NCI-H2227 (cell line): ENCODE measurements around the gene VGF.

Source experiments
- DNase-seq: peaks from one replicate; lab custom pipeline; 2025; ENCODE audit not compliant: unreplicated experiment; lab: John Stamatoyannopoulos, UW

VGF gene

DNA sequence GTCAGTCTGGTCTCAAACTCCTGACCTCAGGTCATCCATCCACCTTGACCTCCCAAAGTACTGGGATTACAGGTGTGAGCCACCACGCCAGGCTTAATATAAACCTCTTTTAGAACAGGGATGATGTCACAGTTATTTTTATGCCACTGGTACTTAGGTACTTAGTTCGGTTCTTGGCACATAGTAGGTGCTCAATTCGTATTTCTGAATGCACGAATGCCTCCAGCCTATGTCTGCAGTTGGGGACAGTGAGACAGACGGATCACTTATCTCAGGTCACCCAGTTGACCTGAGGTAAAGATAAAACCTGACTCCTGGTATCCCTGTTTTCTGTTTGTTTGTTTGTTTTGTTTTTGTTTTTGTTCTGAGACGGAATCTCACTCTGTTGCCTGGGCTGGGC is 20.8 kb upstream of the VGF start:
- no peak for DNase-seq

DNA sequence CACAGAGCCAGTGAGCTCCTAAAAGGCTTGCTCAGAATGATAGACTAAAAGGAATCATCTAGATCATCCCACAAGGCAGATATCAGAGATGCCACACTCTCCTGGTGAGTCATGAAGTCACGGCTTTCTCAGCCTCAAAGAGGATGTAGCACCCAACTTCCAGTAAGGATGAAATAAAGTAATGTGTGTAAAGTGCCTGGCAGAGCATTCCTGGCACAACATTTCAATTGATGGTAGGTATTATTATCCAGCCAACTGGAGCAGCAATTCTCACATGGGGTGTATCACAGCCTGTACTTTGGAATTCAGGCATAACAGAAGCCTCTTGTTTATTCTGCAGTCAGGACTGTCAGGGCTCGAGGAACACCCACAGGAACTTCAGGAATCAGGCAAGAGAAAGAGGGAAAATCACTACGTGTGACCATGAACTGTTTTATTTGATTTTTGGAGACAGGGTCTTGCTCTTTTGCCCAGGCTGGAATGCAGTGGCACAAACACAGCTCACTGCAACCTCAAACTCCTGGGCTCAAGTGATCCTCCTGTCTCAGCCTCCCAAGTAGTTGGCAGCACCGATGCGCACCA is 20.0 kb upstream of the VGF start:
- DNase-seq, result no peak

GRCh38 chr7:101180130-101180755 is 14.9 kb upstream of the VGF start, which contains the start of gene NAT16:
NAT16 (minus strand) TSS chr7:101180293; CDS start chr7:101174807, 5,486 bp downstream.
- DNase-seq, result peak; percentile 62

DNA sequence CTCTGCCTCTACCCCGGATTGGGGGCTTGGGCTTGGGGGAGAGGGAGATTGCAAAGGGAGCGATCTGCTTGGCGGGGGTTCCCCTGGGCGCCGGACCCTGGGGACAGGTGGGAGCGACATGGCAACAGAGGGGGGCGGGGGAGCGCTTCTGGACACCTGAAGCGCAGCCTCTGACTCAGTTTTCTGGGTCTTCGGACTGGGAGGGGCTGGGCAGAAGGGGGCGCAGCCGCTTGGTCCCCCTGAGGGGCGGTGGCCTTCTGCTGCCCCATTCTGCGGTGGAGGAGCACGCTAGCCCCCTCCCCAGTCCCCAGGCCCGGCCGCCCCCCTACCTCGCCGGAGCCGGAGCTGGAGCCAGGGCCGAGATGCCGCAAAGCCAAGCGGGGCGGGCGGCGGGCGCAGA is 14.3 kb upstream of the VGF start:
- DNase-seq, result no peak

DNA sequence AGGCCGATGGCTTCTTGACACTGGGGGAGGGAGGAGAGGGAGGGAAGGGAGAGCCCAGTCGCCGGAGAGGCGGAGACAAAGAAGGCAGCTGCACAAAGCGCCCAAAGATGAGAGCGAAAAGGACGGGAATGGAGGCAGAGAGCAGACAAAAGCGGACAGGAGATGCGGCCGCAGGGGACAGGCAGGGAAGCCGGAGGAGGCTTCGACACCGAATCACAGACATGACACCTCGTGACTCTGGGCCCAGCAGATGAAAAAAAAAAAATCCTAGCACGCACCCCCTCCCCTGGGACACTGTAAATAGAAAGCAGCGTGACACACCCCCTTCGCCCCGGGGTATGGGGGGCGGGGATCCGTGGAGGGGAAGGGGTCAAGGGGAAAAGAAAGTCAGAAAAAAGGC is 13.7 kb upstream of the VGF start:
- DNase-seq, result peak; percentile 68

DNA sequence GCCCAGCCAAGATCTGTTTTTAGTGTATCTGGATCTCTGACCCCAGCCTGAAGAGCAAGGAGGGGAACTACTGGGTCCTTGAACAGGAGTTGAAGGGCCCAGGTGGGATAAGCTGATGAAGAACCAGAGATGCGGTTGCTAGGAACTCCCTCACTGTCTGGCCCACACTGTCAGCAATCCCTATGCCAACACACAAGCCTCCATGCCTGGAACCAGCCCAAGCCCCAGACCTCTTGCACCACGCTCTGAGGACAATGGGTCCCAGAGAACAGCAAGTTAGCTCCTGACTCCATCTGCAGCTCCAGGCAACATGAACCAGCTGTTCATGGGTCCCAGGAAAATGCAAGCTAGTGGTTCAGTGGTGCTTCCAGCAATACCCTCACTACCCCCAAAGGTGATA is 12.3 kb upstream of the VGF start:
- no peak for DNase-seq

- no peak for DNase-seq
These were observed 10.3 kb upstream of the VGF start for GRCh38 chr7:101175664-101176063.

- DNase-seq, result no peak
These were observed 9.0 kb upstream of the VGF start for GRCh38 chr7:101174322-101174854.

GRCh38 chr7:101173752-101174244 is 8.4 kb upstream of the VGF start:
- DNase-seq, result no peak

GRCh38 chr7:101172854-101173751 is 7.7 kb upstream of the VGF start:
- no peak for DNase-seq

DNA sequence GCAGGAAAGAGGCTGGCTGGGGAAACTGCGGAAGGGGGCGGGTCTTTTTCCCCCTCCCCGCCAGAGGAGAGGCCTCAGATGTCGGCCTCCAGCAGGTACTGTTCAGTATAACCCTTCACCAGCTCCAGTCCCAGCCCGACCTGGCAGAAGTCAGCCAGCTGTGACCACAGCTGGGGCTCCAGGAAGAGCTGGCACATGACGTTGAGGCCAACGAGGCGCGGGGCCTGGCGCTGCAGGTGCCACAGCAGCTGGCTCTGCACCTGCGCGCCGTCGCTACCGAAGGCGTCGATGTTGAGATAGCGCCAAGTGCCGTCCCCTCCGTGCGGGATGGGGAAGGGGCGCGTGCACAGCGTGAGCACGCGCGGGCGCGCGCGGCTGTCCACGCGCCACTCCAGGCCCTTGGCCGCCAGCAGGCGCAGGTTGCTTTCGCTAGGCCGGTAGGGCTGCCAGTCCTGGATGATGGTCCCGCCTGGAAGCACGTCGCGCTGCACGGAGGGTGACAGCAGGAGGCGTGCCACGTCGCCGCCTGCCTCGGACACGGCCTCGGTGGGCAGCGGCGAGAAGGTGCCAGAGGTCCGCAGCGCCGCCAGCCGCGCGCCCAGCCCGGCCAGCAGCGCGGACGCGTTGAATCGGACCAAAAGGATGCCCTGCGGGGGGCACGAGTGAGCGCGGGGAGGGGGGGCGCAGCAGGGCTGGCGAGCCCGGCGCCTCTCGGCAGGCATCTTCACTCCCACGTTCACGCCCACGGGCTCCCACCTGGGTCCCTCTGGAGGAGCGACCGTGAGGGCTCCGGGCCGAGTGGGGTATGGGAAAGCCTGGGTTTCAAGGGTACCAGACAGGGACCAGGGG is 6.9 kb upstream of the VGF start:
- DNase-seq, result no peak

GRCh38 chr7:101171442-101171837 is 6.1 kb upstream of the VGF start:
- DNase-seq, result no peak

GRCh38 chr7:101170617-101171441 is 5.5 kb upstream of the VGF start:
- DNase-seq, result no peak

- DNase-seq, result peak; percentile 93
These were observed 4.6 kb upstream of the VGF start for GRCh38 chr7:101169838-101170551.

GRCh38 chr7:101169110-101169837 is 3.9 kb upstream of the VGF start:
- DNase-seq, result no peak

DNA sequence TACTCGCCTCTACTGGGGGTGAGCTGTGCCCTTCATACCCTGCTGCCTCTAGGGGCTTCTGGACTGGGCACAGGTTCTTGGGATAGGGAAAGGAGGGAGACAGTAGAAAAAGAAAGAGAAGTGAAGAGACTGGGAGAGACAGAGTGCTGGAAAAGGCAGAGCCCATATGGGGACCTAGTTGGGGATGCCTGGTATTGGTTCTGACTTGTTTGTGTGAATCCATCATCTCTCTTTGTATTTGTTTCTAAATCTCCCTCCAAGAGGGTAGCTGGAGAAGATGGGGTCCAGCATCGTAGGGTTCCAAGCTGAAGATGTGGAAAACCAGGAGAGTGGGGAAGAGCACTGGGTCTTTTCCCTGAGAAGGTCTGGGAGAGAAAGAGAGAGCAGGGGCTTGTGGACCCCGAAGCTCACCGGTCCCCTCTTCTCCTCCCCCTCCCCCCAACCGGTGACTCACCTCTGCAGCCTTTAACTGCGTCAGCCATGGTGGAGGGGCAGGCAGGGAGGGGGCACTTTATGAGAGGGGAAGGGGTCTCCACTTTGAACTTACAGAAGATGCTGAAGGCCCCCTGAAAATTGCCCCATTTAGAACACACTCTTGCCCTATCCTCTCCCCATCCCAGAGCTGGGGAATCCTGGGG is 3.2 kb upstream of the VGF start:
- no peak for DNase-seq

GRCh38 chr7:101167645-101168411 is 2.5 kb upstream of the VGF start:
- peak; percentile 28 for DNase-seq
